GM23338 (cell line): ENCODE data around the gene ANKRD1. TPM values are rescaled to one million over a fixed set of nuclear protein-coding genes. Genes with fewer than 3 reads are reported as not detected.

Experiments used
- ATAC-seq: fragments of 200-7000 bp; cut with Tn5 transposase; 3 replicates; pipeline ENCODE4 v1.9.1; 2020
- DNase-seq: peaks from one replicate; pipeline ENCODE4 v3.0.0-alpha.2; 2015; ENCODE audit warnings: low spot score
- H2AFZ ChIP-seq: fragments of 200-600 bp; sonication (generic); 2 replicates; pipeline ENCODE4 v1.8.0; 2016; ENCODE audit warnings: antibody characterized with exemption, mild to moderate bottlenecking, moderate library complexity
- H3F3A ChIP-seq: fragments of 200-600 bp; sonication (generic); replicated peaks from 2 replicates; pipeline ENCODE4 v1.8.0; 2017; ENCODE audit warnings: antibody characterized with exemption, mixed run types, low read depth
- H3K27ac ChIP-seq: fragments of 200-600 bp; sonication (generic); 2 replicates; pipeline ENCODE4 v1.6.1; 2016; ENCODE audit warnings: low read depth
- H3K27me3 ChIP-seq: fragments of 200-600 bp; sonication (generic); 2 replicates; pipeline ENCODE4 v1.8.0; 2016; ENCODE audit warnings: mild to moderate bottlenecking, mixed run types, moderate library complexity; ENCODE audit not compliant: insufficient read depth
- H3K36me3 ChIP-seq: fragments of 200-600 bp; sonication (generic); 2 replicates; pipeline ENCODE4 v1.8.0; 2016; ENCODE audit warnings: mild to moderate bottlenecking; ENCODE audit not compliant: insufficient read depth
- H3K4me1 ChIP-seq: fragments of 200-600 bp; sonication (generic); 2 replicates; pipeline ENCODE4 v1.8.0; 2016; ENCODE audit warnings: mild to moderate bottlenecking, moderate library complexity; ENCODE audit not compliant: insufficient read depth
- H3K4me2 ChIP-seq: fragments of 200-600 bp; sonication (generic); 2 replicates; pipeline ENCODE4 v1.7.1; 2017; ENCODE audit warnings: mixed run types
- H3K4me3 ChIP-seq: fragments of 200-600 bp; sonication (generic); 2 replicates; pipeline ENCODE4 v1.6.1; 2016; ENCODE audit warnings: mixed run types
- H3K79me2 ChIP-seq: fragments of 200-600 bp; sonication (generic); replicated peaks from 2 replicates; pipeline ENCODE4 v1.8.0; 2017; ENCODE audit warnings: mild to moderate bottlenecking; ENCODE audit not compliant: insufficient read depth
- H3K9me2 ChIP-seq: fragments of 200-600 bp; sonication (generic); 2 replicates; pipeline ENCODE4 v1.8.0; 2017; ENCODE audit not compliant: insufficient read depth
- H4K20me1 ChIP-seq: fragments of 200-600 bp; sonication (generic); replicated peaks from 2 replicates; pipeline ENCODE4 v1.8.0; 2017; ENCODE audit warnings: mild to moderate bottlenecking; ENCODE audit not compliant: insufficient read depth
- H3K27ac Mint-ChIP-seq: 2 replicates; pipeline ENCODE4 v1.8.0; 2020; ENCODE audit warnings: inconsistent platforms, mild to moderate bottlenecking, moderate library complexity, mixed read lengths
- H3K27me3 Mint-ChIP-seq: 3 replicates; pipeline ENCODE4 v1.8.0; 2022; ENCODE audit warnings: low read depth, mild to moderate bottlenecking, moderate library complexity, mixed read lengths, inconsistent platforms; ENCODE audit not compliant: insufficient read depth, poor library complexity
- H3K36me3 Mint-ChIP-seq: 3 replicates; pipeline ENCODE4 v1.8.0; 2021; ENCODE audit warnings: low read depth, mild to moderate bottlenecking, inconsistent platforms, moderate library complexity, mixed read lengths
- H3K4me1 Mint-ChIP-seq: 3 replicates; pipeline ENCODE4 v1.8.0; 2020; ENCODE audit warnings: mild to moderate bottlenecking, inconsistent platforms, mixed read lengths
- H3K4me3 Mint-ChIP-seq: 3 replicates; pipeline ENCODE4 v1.8.0; 2021; ENCODE audit warnings: moderate library complexity, mild to moderate bottlenecking, inconsistent platforms, mixed read lengths
- H3K9me3 Mint-ChIP-seq: 3 replicates; pipeline ENCODE4 v1.8.0; 2020; ENCODE audit warnings: moderate library complexity, mild to moderate bottlenecking, inconsistent platforms, mixed read lengths
- CREB1 ChIP-seq: fragments of 250-450 bp; sonication (Bioruptor Pico); IDR thresholded peaks from 2 replicates; pipeline ENCODE4 v1.5.0; 2020; ENCODE audit warnings: low read depth, mild to moderate bottlenecking, moderate library complexity
- EZH2 ChIP-seq: fragments of 200-600 bp; sonication (generic); IDR thresholded peaks from one replicate; pipeline ENCODE4 v1.8.0; 2017; ENCODE audit warnings: antibody characterized with exemption, mild to moderate bottlenecking, low read depth; ENCODE audit not compliant: unreplicated experiment
- EZH2phosphoT487 ChIP-seq: fragments of 200-600 bp; sonication (generic); IDR thresholded peaks from one replicate; pipeline ENCODE4 v1.8.1; 2018; ENCODE audit warnings: antibody characterized with exemption; ENCODE audit not compliant: unreplicated experiment
- JUNB ChIP-seq: IDR thresholded peaks from one replicate; pipeline ENCODE4 v1.6.1; 2016; ENCODE audit warnings: antibody characterized with exemption; ENCODE audit not compliant: unreplicated experiment
- NANOG ChIP-seq: IDR thresholded peaks from 2 replicates; pipeline ENCODE4 v1.6.1; 2016; ENCODE audit warnings: antibody characterized with exemption, borderline replicate concordance
- POLR2AphosphoS5 ChIP-seq: IDR thresholded peaks from 2 replicates; pipeline ENCODE4 v1.6.1; 2016; ENCODE audit warnings: antibody characterized with exemption, low read depth
- STAT1 ChIP-seq: IDR thresholded peaks from one replicate; pipeline ENCODE4 v1.6.1; 2016; ENCODE audit warnings: antibody characterized with exemption; ENCODE audit not compliant: unreplicated experiment
- ZNF114 ChIP-seq: fragments of 250-450 bp; sonication (Bioruptor Pico); IDR thresholded peaks from 2 replicates; pipeline ENCODE4 v1.5.0; 2020; ENCODE audit warnings: mild to moderate bottlenecking, moderate library complexity
- ZNF331 ChIP-seq: fragments of 250-450 bp; sonication (Bioruptor Pico); IDR thresholded peaks from 2 replicates; pipeline ENCODE4 v1.5.0; 2020; ENCODE audit warnings: low read depth, mild to moderate bottlenecking, moderate library complexity
- polyA plus RNA-seq: library from polyadenylated mRNA; unstranded; fragments of >200 nt; fragmentation: Nextera tagmentation; extraction: Ambion mirVana; gene quantifications from 2 replicates; pipeline ENCODE4 v1.2.1, GENCODE V29; 2016
- total RNA-seq: library from RNA; depleted of rRNA; stranded (reverse); fragments of >200 nt; shearing (Covaris generic); gene quantifications from 2 replicates; pipeline ENCODE4 v1.2.3, GENCODE V29; 2014
- TF ChIP-seq, protein P1 (sequence below), 2 experiments: fragments of 200-600 bp in 1 of 2; sonication (generic) in 1 of 2; conservative IDR thresholded peaks; 2 replicates each; pipeline versions ENCODE4 v1.5.1 to v1.6.1; 2016 to 2017; ENCODE audit warnings: antibody characterized with exemption in 2 of 2, low read depth in 2 of 2, mild to moderate bottlenecking in 2 of 2, moderate library complexity in 1 of 2
- TF ChIP-seq, protein P2 (sequence below): IDR thresholded peaks from 2 replicates; pipeline ENCODE4 v1.6.1; 2016; ENCODE audit warnings: antibody characterized with exemption
- TF ChIP-seq, protein P3 (sequence below): fragments of 250-450 bp; sonication (Bioruptor Pico); IDR thresholded peaks from 2 replicates; pipeline ENCODE4 v1.5.0; 2020; ENCODE audit warnings: mild to moderate bottlenecking, moderate library complexity
- TF ChIP-seq, protein P4 (sequence below): IDR thresholded peaks from one replicate; pipeline ENCODE4 v1.6.1; 2018; ENCODE audit warnings: antibody characterized with exemption; ENCODE audit not compliant: unreplicated experiment

Gene ANKRD1
- total and polyA plus RNA-seq, 2 experiments from 2014 or later, result 0.10 TPM; not detected in 1

DNA sequence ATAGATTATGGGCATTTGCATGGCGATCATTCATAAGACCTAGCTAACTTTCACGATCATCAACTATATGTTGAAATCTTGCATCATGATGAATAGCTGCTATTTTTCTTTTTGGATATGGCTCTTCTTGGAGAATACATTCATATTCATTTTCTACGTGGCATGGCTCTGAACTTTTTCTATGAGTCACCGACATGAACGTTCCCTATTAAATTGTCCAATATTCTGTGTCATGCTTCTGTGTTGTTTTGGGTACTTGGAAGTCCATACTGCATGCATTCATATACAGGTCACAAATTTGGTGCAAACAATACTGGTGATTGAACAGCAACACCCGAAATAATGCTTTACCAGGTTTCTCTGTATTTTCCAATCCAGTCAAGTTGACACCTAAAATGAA, 37.9 kb upstream of the ANKRD1 start:
- no peaks in the 10 kb centered on the region for H4K20me1 ChIP-seq
- peaks cover 45% of the 10 kb centered on the region for H3K27me3 ChIP-seq
- H3K4me3 ChIP-seq, result no peak overlapping the region
- ATAC-seq (no peak), DNase-seq (no peak)
- H3K36me3 ChIP-seq, result no peaks in the 10 kb centered on the region
- no peaks in the 10 kb centered on the region for H3F3A ChIP-seq
- no peak overlapping the region for H3K27ac Mint-ChIP-seq
- H3K4me1 Mint-ChIP-seq, result no peaks in the 10 kb centered on the region
- TF ChIP-seq, protein P1, sequence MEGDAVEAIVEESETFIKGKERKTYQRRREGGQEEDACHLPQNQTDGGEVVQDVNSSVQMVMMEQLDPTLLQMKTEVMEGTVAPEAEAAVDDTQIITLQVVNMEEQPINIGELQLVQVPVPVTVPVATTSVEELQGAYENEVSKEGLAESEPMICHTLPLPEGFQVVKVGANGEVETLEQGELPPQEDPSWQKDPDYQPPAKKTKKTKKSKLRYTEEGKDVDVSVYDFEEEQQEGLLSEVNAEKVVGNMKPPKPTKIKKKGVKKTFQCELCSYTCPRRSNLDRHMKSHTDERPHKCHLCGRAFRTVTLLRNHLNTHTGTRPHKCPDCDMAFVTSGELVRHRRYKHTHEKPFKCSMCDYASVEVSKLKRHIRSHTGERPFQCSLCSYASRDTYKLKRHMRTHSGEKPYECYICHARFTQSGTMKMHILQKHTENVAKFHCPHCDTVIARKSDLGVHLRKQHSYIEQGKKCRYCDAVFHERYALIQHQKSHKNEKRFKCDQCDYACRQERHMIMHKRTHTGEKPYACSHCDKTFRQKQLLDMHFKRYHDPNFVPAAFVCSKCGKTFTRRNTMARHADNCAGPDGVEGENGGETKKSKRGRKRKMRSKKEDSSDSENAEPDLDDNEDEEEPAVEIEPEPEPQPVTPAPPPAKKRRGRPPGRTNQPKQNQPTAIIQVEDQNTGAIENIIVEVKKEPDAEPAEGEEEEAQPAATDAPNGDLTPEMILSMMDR (conservative IDR thresholded peaks at IDR 0.05; ENCODE audit: low read depth in 2 of 2), result no peak
- TF ChIP-seq, protein P2, sequence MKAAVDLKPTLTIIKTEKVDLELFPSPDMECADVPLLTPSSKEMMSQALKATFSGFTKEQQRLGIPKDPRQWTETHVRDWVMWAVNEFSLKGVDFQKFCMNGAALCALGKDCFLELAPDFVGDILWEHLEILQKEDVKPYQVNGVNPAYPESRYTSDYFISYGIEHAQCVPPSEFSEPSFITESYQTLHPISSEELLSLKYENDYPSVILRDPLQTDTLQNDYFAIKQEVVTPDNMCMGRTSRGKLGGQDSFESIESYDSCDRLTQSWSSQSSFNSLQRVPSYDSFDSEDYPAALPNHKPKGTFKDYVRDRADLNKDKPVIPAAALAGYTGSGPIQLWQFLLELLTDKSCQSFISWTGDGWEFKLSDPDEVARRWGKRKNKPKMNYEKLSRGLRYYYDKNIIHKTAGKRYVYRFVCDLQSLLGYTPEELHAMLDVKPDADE, result no peak
- no peak for TF ChIP-seq POLR2AphosphoS5
- TF ChIP-seq STAT1, result no peak
- TF ChIP-seq JUNB, result no peak
- TF ChIP-seq ZNF114 (CRISPR knock-in tag), result no peak
- TF ChIP-seq, protein P3, sequence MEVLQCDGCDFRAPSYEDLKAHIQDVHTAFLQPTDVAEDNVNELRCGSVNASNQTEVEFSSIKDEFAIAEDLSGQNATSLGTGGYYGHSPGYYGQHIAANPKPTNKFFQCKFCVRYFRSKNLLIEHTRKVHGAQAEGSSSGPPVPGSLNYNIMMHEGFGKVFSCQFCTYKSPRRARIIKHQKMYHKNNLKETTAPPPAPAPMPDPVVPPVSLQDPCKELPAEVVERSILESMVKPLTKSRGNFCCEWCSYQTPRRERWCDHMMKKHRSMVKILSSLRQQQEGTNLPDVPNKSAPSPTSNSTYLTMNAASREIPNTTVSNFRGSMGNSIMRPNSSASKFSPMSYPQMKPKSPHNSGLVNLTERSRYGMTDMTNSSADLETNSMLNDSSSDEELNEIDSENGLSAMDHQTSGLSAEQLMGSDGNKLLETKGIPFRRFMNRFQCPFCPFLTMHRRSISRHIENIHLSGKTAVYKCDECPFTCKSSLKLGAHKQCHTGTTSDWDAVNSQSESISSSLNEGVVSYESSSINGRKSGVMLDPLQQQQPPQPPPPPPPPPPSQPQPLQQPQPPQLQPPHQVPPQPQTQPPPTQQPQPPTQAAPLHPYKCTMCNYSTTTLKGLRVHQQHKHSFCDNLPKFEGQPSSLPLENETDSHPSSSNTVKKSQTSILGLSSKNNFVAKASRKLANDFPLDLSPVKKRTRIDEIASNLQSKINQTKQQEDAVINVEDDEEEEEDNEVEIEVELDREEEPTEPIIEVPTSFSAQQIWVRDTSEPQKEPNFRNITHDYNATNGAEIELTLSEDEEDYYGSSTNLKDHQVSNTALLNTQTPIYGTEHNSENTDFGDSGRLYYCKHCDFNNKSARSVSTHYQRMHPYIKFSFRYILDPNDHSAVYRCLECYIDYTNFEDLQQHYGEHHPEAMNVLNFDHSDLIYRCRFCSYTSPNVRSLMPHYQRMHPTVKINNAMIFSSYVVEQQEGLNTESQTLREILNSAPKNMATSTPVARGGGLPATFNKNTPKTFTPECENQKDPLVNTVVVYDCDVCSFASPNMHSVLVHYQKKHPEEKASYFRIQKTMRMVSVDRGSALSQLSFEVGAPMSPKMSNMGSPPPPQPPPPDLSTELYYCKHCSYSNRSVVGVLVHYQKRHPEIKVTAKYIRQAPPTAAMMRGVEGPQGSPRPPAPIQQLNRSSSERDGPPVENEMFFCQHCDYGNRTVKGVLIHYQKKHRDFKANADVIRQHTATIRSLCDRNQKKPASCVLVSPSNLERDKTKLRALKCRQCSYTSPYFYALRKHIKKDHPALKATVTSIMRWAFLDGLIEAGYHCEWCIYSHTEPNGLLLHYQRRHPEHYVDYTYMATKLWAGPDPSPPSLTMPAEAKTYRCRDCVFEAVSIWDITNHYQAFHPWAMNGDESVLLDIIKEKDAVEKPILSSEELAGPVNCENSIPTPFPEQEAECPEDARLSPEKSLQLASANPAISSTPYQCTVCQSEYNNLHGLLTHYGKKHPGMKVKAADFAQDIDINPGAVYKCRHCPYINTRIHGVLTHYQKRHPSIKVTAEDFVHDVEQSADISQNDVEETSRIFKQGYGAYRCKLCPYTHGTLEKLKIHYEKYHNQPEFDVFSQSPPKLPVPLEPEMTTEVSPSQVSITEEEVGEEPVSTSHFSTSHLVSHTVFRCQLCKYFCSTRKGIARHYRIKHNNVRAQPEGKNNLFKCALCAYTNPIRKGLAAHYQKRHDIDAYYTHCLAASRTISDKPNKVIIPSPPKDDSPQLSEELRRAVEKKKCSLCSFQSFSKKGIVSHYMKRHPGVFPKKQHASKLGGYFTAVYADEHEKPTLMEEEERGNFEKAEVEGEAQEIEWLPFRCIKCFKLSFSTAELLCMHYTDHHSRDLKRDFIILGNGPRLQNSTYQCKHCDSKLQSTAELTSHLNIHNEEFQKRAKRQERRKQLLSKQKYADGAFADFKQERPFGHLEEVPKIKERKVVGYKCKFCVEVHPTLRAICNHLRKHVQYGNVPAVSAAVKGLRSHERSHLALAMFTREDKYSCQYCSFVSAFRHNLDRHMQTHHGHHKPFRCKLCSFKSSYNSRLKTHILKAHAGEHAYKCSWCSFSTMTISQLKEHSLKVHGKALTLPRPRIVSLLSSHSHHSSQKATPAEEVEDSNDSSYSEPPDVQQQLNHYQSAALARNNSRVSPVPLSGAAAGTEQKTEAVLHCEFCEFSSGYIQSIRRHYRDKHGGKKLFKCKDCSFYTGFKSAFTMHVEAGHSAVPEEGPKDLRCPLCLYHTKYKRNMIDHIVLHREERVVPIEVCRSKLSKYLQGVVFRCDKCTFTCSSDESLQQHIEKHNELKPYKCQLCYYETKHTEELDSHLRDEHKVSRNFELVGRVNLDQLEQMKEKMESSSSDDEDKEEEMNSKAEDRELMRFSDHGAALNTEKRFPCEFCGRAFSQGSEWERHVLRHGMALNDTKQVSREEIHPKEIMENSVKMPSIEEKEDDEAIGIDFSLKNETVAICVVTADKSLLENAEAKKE (CRISPR knock-in tag), result no peak
- no peak for TF ChIP-seq EZH2phosphoT487
- no peak for TF ChIP-seq ZNF331 (CRISPR knock-in tag)
- TF ChIP-seq, protein P4, sequence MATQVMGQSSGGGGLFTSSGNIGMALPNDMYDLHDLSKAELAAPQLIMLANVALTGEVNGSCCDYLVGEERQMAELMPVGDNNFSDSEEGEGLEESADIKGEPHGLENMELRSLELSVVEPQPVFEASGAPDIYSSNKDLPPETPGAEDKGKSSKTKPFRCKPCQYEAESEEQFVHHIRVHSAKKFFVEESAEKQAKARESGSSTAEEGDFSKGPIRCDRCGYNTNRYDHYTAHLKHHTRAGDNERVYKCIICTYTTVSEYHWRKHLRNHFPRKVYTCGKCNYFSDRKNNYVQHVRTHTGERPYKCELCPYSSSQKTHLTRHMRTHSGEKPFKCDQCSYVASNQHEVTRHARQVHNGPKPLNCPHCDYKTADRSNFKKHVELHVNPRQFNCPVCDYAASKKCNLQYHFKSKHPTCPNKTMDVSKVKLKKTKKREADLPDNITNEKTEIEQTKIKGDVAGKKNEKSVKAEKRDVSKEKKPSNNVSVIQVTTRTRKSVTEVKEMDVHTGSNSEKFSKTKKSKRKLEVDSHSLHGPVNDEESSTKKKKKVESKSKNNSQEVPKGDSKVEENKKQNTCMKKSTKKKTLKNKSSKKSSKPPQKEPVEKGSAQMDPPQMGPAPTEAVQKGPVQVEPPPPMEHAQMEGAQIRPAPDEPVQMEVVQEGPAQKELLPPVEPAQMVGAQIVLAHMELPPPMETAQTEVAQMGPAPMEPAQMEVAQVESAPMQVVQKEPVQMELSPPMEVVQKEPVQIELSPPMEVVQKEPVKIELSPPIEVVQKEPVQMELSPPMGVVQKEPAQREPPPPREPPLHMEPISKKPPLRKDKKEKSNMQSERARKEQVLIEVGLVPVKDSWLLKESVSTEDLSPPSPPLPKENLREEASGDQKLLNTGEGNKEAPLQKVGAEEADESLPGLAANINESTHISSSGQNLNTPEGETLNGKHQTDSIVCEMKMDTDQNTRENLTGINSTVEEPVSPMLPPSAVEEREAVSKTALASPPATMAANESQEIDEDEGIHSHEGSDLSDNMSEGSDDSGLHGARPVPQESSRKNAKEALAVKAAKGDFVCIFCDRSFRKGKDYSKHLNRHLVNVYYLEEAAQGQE, result no peak
- TF ChIP-seq CREB1 (CRISPR knock-in tag), result no peak
- TF ChIP-seq EZH2, result no peak
- no peak for TF ChIP-seq NANOG
- H2AFZ ChIP-seq, result no peak overlapping the region
- H3K27me3 Mint-ChIP-seq, result peaks cover 21% of the 10 kb centered on the region
- H3K9me2 ChIP-seq, result peaks cover 6% of the 10 kb centered on the region; the same call in 1 of the 2 replicates
- no peak overlapping the region for H3K4me3 Mint-ChIP-seq
- no peaks in the 10 kb centered on the region for H3K9me3 Mint-ChIP-seq
- H3K27ac ChIP-seq, result no peak overlapping the region
- H3K36me3 Mint-ChIP-seq, result no peaks in the 10 kb centered on the region
- H3K79me2 ChIP-seq, result no peaks in the 10 kb centered on the region
- no peak overlapping the region for H3K4me2 ChIP-seq
- no peaks in the 10 kb centered on the region for H3K4me1 ChIP-seq
